ENCODE results near the gene RNASET2.

The RNASET2 gene, protein sequence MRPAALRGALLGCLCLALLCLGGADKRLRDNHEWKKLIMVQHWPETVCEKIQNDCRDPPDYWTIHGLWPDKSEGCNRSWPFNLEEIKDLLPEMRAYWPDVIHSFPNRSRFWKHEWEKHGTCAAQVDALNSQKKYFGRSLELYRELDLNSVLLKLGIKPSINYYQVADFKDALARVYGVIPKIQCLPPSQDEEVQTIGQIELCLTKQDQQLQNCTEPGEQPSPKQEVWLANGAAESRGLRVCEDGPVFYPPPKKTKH

DNA sequence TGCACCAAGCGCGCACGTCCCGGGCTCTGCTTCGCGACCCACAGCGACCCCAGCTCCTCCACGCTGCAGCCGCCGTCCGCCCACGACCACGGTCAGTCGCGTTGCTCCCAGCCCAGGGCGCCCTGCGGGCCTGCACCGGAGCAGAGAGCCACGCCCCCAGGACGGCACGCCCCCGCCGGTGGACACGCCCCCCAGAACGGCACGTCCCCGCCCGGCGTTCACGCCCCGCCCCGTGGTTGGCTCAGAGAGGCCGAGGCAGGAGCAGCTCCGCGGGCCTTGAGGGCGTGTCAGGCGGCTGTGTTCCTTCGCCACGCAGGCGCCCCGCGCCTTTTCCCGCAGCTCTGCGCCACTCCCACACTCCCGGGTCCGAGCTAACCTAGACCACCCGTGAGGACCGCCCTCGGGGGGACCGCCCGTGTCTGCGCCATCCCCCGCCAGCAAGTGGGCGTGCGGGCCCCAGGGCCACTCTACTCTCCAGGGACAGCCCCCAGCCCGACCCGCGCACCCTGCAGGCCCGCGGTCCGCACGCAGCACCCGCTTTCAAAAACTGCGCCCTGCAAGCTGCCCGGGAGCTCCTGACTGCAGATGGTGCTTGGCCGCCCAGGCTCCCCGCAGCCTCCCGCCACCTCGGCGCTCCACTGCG, at the start of gene RNASET2:
RNASET2 (minus strand) TSS at position 107 of the 643 bp plus-strand sequence. CDS start 368 bp downstream, outside the sequence.
- Mint-ChIP-seq H3K9me3 (no peaks in the 10 kb centered on the region), H3K36me3 (ENCODE audit: low read depth) (peaks cover 3% of the 10 kb centered on the region), H3K4me1 (ENCODE audit: low read depth) (peaks cover 71% of the 10 kb centered on the region), H3K27ac (peak within 1 kb of the TSS; percentile 97), H3K4me3 (peak within 1 kb of the TSS; percentile 88), H3K27me3 (no peaks in the 10 kb centered on the region)

DNA sequence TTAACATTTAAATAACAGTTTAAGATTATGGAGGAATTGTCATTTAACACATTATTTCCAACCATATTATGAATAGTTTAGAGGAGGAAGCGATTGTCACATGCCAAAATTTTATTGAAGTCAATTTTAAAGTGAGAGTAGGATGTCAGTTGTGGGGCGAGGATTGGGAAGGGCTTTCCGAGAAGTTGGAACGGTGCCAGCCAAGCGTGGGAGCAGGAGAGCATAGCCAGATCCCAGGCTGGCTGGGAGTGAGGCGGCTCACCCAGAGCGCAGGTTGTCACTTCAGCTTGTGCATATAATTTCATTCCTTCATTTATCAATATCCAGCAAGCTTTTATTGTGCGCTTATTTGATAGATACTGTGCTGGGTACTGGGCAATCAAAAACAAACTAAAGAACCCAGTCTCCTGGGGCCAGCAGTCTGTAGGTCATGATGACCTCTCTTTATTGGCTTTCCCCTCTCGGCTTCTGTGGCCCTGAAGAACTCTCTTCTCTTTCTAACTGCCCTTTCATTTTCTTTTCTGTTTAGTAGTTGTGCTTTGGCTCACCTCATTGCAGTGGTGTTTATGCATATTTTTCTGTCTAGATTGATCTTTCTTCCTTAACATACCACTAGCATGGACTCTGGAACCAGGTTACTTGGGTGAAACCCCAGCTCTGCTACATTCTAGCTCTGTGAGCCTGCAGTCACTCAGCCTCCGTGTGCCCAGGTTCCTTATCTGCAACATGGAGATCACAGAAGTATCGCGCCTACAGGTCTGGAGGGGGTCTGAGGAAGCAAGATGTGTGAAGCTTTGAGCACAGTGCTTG, 49.2 kb upstream of the RNASET2 start:
- no peaks in the 10 kb centered on the region for H3K9me3 Mint-ChIP-seq
- peaks cover 14% of the 10 kb centered on the region for H3K4me1 Mint-ChIP-seq (ENCODE audit: low read depth)
- H3K36me3 Mint-ChIP-seq (ENCODE audit: low read depth): peaks cover 66% of the 10 kb centered on the region
- no peak overlapping the region for H3K27ac Mint-ChIP-seq
- H3K4me3 Mint-ChIP-seq: no peak overlapping the region
- H3K27me3 Mint-ChIP-seq: no peaks in the 10 kb centered on the region

DNA sequence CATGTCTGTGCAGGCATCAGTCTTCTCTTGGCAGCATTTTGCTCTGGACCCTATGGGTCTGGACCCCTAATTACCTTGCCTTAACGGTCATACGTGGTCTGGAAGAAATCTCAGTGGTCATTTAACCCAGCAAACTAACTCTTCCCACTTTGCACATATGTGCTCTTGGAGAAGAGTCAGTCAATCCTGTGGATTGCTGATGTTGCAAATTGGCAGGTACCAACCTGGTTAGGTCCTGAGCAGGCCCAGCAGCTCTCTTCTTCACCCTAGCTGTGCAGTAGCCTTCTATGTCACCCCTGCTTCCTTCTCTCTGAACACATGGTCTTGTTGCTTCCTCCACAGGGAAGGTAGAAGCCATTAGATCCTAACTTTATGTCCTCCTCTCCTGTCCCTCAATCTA, 44.4 kb upstream of the RNASET2 start:
- Mint-ChIP-seq H3K27me3 (no peaks in the 10 kb centered on the region), H3K9me3 (no peaks in the 10 kb centered on the region), H3K36me3 (ENCODE audit: low read depth) (peaks cover 46% of the 10 kb centered on the region), H3K4me3 (peak overlapping the region; percentile 90), H3K4me1 (ENCODE audit: low read depth) (peaks cover 28% of the 10 kb centered on the region), H3K27ac (peak overlapping the region; percentile 14)

DNA sequence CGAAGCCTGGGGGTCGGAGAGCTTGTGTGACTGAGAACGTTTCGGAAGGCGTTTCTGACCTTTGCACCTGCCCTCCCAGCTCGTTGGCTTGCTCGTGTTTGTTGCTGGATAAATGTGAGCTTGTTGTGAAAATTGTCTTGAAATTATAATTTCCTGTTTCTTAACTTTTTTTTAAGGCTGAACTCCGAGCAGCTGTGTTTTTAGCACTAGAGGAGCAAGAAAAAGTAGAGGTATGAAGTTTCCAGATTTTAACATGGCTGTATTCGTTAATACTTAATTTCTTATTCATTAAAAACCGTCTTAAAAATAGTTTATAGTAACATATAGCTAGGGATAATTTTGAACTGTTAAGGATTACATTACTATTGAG, 43.5 kb upstream of the RNASET2 start:
- Mint-ChIP-seq H3K9me3 (no peaks in the 10 kb centered on the region), H3K4me1 (ENCODE audit: low read depth) (peaks cover 28% of the 10 kb centered on the region), H3K27ac (peak overlapping the region; percentile 61), H3K36me3 (ENCODE audit: low read depth) (peaks cover 43% of the 10 kb centered on the region), H3K4me3 (peak overlapping the region; percentile 90), H3K27me3 (no peaks in the 10 kb centered on the region)

DNA sequence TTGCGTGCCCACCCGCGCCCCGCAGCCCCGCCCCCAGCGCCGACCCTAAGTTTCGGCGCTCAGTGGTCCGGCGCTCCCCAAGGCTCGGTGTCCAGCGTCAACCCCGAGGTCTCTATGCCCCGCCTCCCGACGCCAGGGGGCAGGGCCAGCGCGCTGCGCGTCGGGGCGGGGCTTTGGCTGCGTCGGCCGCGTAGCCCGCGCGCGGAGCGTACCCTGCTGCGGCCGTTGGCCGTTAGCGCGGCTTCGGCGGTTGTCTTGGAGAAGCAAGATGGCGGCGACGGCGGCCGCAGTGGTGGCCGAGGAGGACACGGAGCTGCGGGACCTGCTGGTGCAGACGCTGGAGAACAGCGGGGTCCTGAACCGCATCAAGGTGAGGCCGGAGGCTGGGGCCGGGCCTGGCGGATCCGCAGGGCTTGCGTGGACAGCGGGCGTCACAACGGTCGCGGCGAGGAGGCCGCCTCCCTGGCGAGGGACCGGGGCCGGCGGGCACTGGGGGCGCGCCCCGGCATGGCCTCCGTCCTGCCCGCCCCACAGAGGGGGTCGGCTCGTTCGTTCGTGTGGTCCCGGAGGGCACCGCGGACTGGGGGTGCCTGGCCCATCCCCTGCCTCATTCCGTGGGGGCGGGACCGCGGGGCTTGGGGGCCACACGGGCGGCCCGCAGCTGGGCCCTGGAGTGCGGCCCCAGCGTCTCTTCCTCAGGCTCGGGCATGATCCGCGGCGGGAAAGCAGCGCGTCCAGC, 43.0 kb upstream of the RNASET2 start, which contains the start of gene CEP43:
CEP43 (plus strand) TSS at position 253 of the 739 bp plus-strand sequence; CDS start at position 269, 16 bp downstream.
- peaks cover 49% of the 10 kb centered on the region for H3K36me3 Mint-ChIP-seq (ENCODE audit: low read depth)
- H3K27me3 Mint-ChIP-seq: no peaks in the 10 kb centered on the region
- peak within 1 kb of the TSS; percentile 87 for H3K27ac Mint-ChIP-seq
- peak within 1 kb of the TSS; percentile 90 for H3K4me3 Mint-ChIP-seq
- H3K9me3 Mint-ChIP-seq: no peaks in the 10 kb centered on the region
- H3K4me1 Mint-ChIP-seq (ENCODE audit: low read depth): peaks cover 28% of the 10 kb centered on the region

DNA sequence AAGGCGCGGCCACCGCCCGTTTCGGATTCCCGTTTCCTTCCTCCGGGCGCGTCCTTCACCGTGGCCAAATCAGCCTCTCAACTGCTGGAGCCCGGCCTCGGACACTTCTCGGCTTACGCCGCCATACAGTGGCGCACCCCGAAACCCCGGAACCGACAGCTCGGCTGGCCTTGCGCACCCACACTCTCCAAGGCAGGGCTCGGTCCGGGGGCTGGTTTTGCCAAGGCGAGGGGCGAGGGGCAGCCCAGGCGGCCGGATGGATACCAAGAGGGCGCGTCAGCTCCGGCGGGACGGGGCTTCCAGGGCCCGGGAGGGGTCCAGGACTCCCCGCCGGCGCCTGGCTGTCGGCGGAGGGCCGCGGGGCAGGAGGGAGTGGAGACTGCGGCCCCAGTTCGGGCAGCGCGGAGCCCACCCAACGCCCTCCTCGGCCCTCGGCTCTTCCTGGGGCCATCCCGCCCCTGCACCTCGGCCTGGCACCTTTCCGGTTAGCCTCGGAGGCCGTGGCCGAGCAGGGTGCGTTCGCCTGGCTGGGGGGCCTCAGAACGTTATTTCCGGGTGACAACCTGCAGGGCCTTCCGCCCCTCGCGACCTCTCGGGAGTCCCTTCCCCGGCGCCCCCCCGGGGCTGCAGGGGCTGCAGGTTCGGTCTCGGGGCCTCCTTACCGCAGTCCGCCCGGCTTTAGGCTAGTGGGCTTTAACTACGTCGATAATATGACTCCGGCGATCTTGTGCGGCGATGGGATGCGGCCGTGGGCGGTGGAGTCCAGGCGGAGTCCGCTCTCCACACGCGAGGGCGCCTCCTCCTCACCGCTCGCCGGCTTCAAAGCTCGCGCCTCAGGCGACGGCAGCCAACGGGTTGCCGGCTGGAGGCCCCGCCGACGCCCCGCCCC, 42.1 kb upstream of the RNASET2 start:
- peaks cover 28% of the 10 kb centered on the region for H3K4me1 Mint-ChIP-seq (ENCODE audit: low read depth)
- no peaks in the 10 kb centered on the region for H3K27me3 Mint-ChIP-seq
- peak overlapping the region; percentile 87 for H3K27ac Mint-ChIP-seq
- H3K4me3 Mint-ChIP-seq: peak overlapping the region; percentile 90
- H3K36me3 Mint-ChIP-seq (ENCODE audit: low read depth): peaks cover 48% of the 10 kb centered on the region
- no peaks in the 10 kb centered on the region for H3K9me3 Mint-ChIP-seq

DNA sequence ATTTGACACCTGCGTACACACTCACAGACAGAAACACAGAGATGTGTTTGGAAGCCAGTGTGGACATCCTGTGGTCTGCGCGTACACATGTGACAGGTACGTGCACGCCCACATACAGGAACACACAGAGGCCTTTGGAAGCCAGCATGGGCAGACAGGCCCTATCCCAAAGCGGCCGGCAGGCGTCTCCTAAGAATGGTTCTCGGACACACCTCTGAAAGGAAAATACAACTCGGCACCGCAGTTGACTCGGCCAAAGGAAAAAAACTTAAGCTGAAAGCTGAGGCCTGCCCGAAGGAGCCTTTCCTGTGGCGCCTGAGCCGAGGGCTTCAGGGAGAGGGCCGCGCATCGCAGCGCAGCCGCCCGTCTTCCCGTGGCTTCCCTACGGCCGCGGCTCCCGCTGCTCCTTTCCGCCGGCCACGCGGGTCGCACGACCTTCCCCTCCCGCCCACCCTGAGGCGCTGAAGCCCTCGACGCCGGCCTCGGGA, 41.5 kb upstream of the RNASET2 start:
- Mint-ChIP-seq H3K27me3 (no peaks in the 10 kb centered on the region), H3K4me1 (ENCODE audit: low read depth) (peaks cover 28% of the 10 kb centered on the region), H3K9me3 (no peaks in the 10 kb centered on the region), H3K4me3 (peak overlapping the region; percentile 90), H3K27ac (peak overlapping the region; percentile 59), H3K36me3 (ENCODE audit: low read depth) (peaks cover 49% of the 10 kb centered on the region)

DNA sequence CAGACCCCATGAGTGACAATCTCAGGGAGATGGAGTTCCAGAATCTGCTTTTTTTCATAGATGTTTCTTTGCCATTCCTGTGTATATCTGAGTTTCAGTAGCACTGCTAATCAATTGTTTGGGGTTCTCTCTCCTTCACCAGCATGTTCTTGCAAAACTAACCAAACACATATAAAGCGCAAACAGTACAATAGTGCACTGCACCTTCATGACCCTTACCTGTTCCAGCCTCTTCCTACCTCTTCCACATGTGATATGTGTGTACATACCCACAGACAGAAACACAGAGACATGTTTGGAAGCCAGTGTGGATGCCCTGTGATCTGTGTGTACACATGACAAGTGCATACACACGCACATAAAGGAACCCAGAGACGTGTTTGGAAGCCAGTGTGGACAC, 41.0 kb upstream of the RNASET2 start:
- H3K27me3 Mint-ChIP-seq: no peaks in the 10 kb centered on the region
- peaks cover 54% of the 10 kb centered on the region for H3K36me3 Mint-ChIP-seq (ENCODE audit: low read depth)
- no peaks in the 10 kb centered on the region for H3K9me3 Mint-ChIP-seq
- H3K27ac Mint-ChIP-seq: peak overlapping the region; percentile 59
- H3K4me3 Mint-ChIP-seq: peak overlapping the region; percentile 90
- peaks cover 28% of the 10 kb centered on the region for H3K4me1 Mint-ChIP-seq (ENCODE audit: low read depth)

DNA sequence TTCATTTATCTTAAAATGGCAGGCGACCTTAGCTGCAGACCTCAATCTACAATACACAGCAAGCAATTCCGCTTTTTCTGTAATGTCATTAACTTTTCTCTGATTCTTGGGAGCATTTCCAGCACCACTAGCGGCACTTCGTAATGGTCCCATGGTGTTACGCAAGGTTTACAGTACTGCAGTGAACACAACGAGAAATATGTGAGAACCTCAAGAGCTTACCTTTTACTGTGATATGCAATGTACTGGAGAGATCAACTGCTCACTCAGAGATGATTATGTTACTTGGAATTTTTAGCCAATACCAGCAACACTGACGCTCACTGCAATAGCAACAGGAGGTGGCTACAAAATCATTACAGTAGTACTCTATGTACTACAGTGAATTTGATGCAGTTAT, 40.1 kb upstream of the RNASET2 start:
- Mint-ChIP-seq H3K27me3 (no peaks in the 10 kb centered on the region), H3K36me3 (ENCODE audit: low read depth) (peaks cover 52% of the 10 kb centered on the region), H3K27ac (no peak overlapping the region), H3K9me3 (no peaks in the 10 kb centered on the region), H3K4me1 (ENCODE audit: low read depth) (peaks cover 23% of the 10 kb centered on the region), H3K4me3 (no peak overlapping the region)

DNA sequence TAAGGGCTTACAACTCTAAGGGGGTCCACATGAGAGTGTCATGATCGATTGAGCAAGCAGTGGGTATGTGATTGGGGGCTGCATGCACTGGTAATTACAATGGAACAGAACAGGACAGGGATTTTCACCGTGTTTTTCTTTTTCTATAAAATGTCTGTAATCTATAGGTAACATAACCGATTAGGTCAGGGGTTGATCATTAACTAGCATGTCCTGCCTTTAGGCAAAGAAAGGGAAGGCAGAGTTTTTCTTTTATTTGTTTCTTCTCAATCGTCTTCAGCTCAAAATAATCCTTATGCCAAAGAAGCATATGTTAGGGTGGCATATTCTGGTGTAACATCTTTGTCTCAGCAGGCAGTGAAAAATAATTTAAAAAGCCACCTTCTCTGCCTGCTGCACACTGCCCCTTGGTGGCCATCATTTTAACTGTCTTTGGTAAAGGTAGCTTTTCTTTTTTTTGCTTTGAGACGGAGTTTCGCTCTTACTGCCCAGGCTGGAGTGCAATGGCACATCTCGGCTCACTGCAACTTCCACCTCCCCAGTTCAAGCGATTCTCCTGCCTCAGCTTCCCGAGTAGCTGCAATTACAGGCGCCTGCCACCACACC, 33.2 kb upstream of the RNASET2 start:
- Mint-ChIP-seq H3K9me3 (no peaks in the 10 kb centered on the region), H3K27ac (no peak overlapping the region), H3K27me3 (no peaks in the 10 kb centered on the region), H3K4me3 (no peak overlapping the region), H3K4me1 (ENCODE audit: low read depth) (no peaks in the 10 kb centered on the region), H3K36me3 (ENCODE audit: low read depth) (peaks cover 36% of the 10 kb centered on the region)

DNA sequence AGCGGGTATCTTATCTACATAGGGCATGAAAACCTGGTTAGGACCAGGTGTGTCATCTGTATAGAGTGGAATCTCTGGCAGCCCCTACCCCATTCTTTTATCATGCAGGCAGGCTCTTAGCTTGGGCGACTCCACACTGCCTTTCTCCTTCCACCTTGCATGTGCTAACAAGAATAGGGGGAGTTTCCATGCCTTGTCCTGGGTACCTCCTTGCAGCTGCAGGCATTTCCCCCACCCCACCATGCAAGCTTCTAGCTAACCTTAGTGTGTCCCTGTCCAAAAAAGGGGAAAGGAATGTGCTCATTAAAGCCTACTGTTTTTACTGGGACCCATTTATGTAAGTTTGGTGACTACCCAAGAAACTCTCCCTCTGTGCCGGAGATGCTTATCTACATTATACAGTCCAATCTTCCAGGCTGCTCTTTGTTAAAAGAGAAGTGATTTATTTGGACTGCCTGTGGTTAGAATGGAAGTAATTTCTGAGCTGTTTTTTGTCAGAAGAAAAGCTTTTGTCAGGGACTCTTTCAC, 32.4 kb upstream of the RNASET2 start:
- H3K27me3 Mint-ChIP-seq: no peaks in the 10 kb centered on the region
- no peak overlapping the region for H3K4me3 Mint-ChIP-seq
- no peaks in the 10 kb centered on the region for H3K9me3 Mint-ChIP-seq
- H3K27ac Mint-ChIP-seq: no peak overlapping the region
- H3K4me1 Mint-ChIP-seq (ENCODE audit: low read depth): no peaks in the 10 kb centered on the region
- peaks cover 30% of the 10 kb centered on the region for H3K36me3 Mint-ChIP-seq (ENCODE audit: low read depth)

DNA sequence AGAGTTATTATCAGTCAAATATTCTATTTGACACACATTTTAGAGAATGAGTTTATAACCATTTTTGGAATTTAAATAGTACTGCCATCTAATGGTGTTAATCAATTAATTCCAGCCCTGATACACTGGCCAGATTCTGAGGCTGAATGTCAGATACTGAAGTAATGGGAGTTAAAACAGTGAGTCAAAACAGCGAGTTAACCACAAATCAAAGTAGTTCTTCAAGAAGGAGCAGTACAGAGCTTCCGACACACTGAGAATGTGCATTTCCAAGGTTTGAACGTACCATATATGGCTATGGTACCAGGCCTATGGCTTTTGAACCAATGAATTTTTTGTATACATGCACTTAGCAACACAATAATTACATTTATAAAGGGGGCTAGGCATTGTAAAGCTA, 31.6 kb upstream of the RNASET2 start:
- H3K27ac Mint-ChIP-seq: no peak overlapping the region
- H3K9me3 Mint-ChIP-seq: no peaks in the 10 kb centered on the region
- no peaks in the 10 kb centered on the region for H3K4me1 Mint-ChIP-seq (ENCODE audit: low read depth)
- peaks cover 32% of the 10 kb centered on the region for H3K36me3 Mint-ChIP-seq (ENCODE audit: low read depth)
- no peaks in the 10 kb centered on the region for H3K27me3 Mint-ChIP-seq
- no peak overlapping the region for H3K4me3 Mint-ChIP-seq

DNA sequence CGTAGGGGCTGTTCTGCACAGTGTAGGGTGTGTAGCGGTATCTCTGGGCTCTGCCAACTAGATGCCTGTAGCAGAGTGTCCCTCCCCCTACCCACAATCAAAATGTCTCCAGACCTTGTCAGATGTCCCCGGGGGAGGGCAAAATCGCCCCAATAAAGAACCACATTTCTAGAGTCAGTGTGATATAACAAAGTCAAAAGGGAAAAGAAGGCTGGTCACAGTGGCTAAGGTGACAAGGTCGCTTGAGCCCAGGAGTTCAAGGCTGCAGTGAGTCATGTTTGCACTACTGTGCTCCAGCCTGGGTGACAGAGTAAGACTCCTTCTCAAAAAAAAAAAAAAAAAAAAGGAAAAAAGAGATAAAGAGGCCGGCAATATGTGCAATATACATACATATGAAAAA, 31.1 kb upstream of the RNASET2 start:
- H3K4me3 Mint-ChIP-seq: no peak overlapping the region
- peaks cover 32% of the 10 kb centered on the region for H3K36me3 Mint-ChIP-seq (ENCODE audit: low read depth)
- H3K4me1 Mint-ChIP-seq (ENCODE audit: low read depth): no peaks in the 10 kb centered on the region

More for the DNA sequence above, 31.1 kb upstream of the RNASET2 start:
- Mint-ChIP-seq H3K9me3 (no peaks in the 10 kb centered on the region), H3K27ac (no peak overlapping the region), H3K27me3 (no peaks in the 10 kb centered on the region)

All from stimulated activated naive CD8-positive, alpha-beta T cell treated with anti-CD3 and anti-CD28 coated beads, Interleukin-15, Interleukin-2, amounts not matched to agents 100 ng/mL and 50 ng/mL, for 24 hours (primary cell).